ENCODE data around the gene ZDHHC14. TPM values are rescaled to one million over a fixed set of nuclear protein-coding genes. Genes with fewer than 3 reads are reported as not detected.

Gene ZDHHC14
- total RNA-seq, 4 donors from 2014 or later, result 9.1 to 20.6 (median 12.5) TPM

GRCh38 chr6:157511682-157512381, 130.8 kb downstream of the ZDHHC14 start:
- Histone ChIP-seq H3K4me1 (no peaks in the 10 kb centered on the region), H3K27me3 (no peaks in the 10 kb centered on the region), H3K36me3 (no peaks in the 10 kb centered on the region), H3K27ac (no peak overlapping the region), H3K9me3 (no peaks in the 10 kb centered on the region), H3K4me3 (no peak overlapping the region)
- no peak for DNase-seq
- TF ChIP-seq CTCF (IDR thresholded peaks at IDR 0.05) (no peak), POLR2A (IDR thresholded peaks at IDR 0.05) (no peak)

GRCh38 chr6:157512382-157512682, 131.3 kb downstream of the ZDHHC14 start:
- Histone ChIP-seq H3K27me3 (no peaks in the 10 kb centered on the region), H3K36me3 (no peaks in the 10 kb centered on the region), H3K27ac (no peak overlapping the region), H3K4me1 (no peaks in the 10 kb centered on the region), H3K4me3 (no peak overlapping the region), H3K9me3 (no peaks in the 10 kb centered on the region)
- DNase-seq, result no peak
- no peak for TF ChIP-seq CTCF (IDR thresholded peaks at IDR 0.05)

- no peak for TF ChIP-seq CTCF (IDR thresholded peaks at IDR 0.05)
- no peak for TF ChIP-seq POLR2A (IDR thresholded peaks at IDR 0.05)
- Histone ChIP-seq H3K4me1 (no peaks in the 10 kb centered on the region), H3K36me3 (no peaks in the 10 kb centered on the region), H3K27ac (no peak overlapping the region), H3K9me3 (no peaks in the 10 kb centered on the region), H3K4me3 (no peak overlapping the region), H3K27me3 (no peaks in the 10 kb centered on the region)
- DNase-seq, result no peak
Measured at GRCh38 chr6:157513004-157513603, 132.1 kb downstream of the ZDHHC14 start.

GRCh38 chr6:157513619-157514485, 132.9 kb downstream of the ZDHHC14 start:
- no peaks in the 10 kb centered on the region for H3K27me3 ChIP-seq
- no peak for DNase-seq
- no peaks in the 10 kb centered on the region for H3K4me1 ChIP-seq
- H3K27ac ChIP-seq, result no peak overlapping the region
- H3K9me3 ChIP-seq, result no peaks in the 10 kb centered on the region
- TF ChIP-seq POLR2A (IDR thresholded peaks at IDR 0.05), result no peak
- no peak for TF ChIP-seq CTCF (IDR thresholded peaks at IDR 0.05)
- H3K4me3 ChIP-seq, result no peak overlapping the region
- H3K36me3 ChIP-seq, result no peaks in the 10 kb centered on the region

- no peaks in the 10 kb centered on the region for H3K36me3 ChIP-seq
- DNase-seq, result no peak
- no peaks in the 10 kb centered on the region for H3K27me3 ChIP-seq
- H3K9me3 ChIP-seq, result no peaks in the 10 kb centered on the region
- no peak for TF ChIP-seq CTCF (IDR thresholded peaks at IDR 0.05)
- no peak for TF ChIP-seq POLR2A (IDR thresholded peaks at IDR 0.05)
- no peak overlapping the region for H3K4me3 ChIP-seq
- H3K27ac ChIP-seq, result no peak overlapping the region
- H3K4me1 ChIP-seq, result no peaks in the 10 kb centered on the region
Measured at GRCh38 chr6:157514659-157515496, 133.9 kb downstream of the ZDHHC14 start.

Measured in Peyer's patch (tissue), 4 donors.